AG20443 (cell line): ENCODE measurements around the gene OSMR.

Experiments
- DNase-seq: peaks from one replicate; pipeline ENCODE4 v3.0.0; 2012; ENCODE audit warnings: low spot score, mixed read lengths

OSMR gene

DNA sequence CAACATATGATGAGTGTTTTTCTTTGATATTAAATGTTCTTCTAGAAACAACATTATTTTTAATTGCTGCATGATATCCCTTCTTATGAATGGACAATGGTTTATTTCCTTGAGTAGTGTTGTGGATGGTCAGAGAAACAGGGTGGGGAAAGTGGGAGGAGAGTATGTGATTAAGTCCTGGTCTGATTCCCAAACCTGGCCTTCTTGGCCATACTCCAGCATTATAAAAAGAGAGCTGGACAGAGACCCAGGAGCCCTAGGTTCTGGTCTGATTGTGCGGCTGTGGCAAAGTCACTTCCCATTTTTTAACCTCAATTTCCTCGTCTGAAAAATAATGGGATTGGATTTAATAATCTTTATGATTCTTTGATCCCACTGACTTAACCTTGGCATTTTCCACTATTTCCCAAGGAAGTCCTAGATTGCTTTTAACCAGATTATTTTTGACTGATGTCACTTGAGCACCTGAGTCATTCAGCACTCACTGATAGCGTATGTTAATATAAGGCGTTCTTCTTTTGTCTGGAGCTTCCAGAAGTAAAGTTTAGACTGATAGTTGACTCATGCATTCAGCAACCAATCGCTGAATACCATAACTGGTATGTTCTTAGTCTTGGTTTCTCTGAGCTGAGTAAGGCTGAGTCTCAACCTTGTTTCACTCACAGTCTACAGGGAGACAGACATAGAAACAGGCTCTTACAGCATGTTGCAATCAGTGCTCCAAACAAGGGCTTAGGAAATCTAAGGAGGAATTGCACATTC, 26.2 kb downstream of the OSMR start:
- peak; percentile 84 for DNase-seq

DNA sequence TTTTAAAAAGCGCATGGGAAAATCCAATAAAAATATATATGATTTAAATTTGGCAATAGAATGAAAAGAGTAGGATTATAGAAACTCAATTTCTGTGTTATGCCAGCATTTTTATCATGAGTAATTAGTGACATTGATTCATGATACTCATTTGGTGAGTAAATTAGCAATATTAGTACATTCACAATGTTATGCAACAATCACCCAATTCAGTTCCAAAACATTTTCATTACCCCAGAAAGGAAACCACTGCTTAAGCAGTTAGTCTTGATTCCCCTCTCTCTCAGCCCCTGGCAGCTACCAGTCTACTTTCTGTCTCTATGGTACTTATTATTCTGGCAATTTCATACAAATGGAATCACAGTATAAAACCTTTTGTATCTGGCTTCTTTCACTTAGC, 27.0 kb downstream of the OSMR start:
- no peak for DNase-seq

DNA sequence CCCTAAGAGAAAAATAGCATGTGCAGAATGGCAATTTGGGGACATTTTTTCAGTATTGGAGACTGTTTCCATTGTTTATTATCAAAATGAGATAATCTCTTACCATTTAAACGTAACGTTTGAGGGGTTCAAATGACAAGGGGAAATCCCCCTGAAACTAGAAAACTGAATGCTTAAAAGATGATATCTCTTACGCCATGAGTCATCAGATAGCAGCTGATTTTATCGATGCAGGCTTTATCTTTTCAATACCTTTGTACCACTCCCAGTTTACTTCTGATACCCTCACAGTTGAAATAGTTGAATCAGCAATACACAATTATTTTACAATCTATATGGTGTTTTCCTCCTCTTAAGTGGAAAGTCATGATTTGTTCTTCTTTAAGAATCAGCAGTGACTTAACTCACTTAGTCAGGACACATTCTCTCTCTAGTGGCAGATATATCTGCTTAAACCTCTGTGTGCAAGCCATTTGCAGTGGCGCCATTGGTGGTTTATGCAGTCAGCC, 29.2 kb downstream of the OSMR start:
- DNase-seq: no peak

DNA sequence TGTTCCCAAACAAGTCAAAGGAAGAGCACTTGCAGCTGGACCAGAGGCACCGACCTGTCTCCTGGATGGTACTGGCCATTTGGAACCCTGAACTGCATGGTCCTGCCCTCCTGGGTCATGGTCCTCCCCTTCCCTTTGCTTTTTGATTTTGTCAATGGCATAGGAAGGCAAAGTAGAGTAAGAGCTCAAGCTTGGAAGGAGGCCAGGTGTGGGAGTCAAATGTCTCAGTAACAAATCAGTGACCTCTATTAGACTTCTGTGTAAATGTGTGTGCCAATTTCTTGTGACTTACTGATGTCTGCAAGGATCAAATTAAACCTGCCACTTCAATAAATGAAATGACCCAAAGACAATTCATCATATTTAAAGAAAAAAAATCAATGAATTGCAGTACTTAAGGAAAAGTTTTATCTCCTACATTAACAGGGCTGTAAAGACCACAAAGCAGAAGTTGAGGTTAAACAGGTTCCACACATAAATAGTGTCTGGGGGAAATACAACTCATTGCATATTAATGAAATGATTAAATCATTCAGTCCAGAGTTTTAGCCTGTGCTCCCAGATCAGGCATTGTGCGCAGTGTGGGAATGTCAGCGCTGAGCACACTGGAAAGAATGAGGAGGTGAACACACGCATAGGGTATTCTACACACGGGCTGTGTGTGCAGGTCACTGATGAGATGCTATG, 32.7 kb downstream of the OSMR start:
- DNase-seq: no peak

DNA sequence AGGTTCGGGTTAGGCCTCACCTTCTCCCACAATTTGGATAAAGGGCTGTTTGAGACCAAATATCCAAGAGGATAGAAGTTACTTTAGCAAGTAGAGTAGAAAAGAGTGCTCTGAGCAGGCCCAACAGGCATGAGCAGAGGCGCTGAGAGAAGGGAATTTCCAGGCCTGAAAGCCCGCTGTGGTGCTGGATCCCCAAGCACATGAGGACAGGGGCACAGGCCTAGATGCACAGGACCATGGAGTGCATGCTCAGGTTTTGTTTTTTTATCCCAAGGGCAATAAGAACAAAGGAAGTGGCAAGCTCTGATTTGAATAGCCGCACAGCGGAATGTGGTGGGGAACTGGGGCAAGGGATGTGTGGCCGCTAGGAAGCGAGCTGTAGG, 33.3 kb downstream of the OSMR start:
- no peak for DNase-seq

DNA sequence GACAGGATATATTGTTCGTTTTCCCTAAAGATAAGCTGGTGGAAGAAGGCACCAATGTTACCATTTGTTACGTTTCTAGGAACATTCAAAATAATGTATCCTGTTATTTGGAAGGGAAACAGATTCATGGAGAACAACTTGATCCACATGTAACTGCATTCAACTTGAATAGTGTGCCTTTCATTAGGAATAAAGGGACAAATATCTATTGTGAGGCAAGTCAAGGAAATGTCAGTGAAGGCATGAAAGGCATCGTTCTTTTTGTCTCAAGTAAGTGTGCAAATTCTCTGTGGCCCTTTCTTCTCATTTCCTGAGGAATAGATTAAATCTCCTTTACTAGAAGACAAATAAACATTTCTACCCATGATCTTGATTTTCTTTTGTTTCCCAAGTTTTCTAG, 38.0 kb downstream of the OSMR start:
- no peak for DNase-seq

DNA sequence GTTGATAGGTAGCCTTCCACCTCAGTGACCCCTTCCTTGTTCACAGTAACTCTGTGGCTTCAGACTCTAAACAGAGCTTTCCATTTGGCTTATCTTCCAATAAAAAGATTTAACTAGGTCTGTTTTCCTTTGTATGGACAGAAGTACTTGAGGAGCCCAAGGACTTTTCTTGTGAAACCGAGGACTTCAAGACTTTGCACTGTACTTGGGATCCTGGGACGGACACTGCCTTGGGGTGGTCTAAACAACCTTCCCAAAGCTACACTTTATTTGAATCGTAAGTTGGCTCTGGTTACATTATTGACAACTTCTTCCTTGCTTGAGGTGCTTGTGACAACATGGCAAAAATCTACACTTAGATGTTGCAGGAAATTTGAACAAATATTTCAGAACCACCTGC, 39.4 kb downstream of the OSMR start:
- no peak for DNase-seq

DNA sequence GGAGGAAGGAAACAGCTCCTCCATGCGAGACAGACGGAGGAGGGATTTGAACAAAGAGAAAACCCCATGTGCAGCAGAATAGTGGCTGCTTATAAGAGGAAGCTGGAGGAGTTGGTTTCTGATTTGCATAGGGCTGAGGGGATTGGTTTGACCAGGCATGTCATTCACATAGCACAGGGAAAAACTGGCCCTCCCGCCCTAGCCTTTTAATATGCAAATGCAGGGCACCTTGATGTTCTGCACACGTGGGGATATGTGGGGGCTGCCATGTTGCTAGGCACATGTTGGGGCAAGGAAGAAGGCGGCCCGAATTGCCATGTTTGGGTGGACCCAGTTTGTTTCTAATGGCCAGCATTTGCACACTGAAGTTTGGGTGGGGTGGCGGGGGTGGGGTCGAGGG, 42.2 kb downstream of the OSMR start:
- no peak for DNase-seq

DNA sequence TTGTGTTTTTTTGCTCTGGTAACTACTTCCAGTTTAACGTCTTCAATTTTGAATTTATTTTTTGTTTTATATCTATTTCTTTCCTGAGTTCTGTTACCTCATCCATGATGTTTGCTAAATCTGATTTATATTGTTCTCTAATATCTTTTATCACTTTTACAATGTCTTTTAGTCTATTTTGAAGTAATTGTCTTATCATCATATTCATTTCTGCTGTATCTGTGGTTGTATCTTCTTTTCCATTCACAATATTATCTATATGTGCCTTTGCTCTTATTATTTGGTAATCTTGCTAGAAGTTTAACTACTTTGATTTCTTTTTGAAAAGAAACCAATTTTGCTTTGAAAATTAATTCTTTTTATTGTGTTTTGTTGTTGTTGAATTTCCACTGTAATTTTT, 43.6 kb downstream of the OSMR start:
- no peak for DNase-seq

DNA sequence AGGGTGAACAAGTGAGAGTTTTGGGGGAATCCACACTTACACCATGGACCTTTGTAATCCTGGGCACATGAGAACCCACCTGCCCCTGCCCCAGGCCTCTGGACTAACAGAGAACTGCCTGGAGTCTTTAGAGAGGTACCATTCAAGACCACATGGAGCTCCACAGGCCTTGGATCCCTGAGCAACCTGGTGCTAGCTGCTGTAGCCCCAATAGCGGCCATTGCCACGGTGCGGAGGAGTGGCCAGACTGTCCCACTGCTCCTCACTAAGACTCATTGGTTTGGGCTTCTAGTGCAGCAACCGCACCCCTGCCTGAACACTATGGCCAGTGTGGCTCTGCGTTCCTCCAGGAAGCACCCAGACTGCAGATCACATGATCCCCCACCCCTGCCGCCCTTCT, 45.8 kb downstream of the OSMR start:
- DNase-seq: no peak

DNA sequence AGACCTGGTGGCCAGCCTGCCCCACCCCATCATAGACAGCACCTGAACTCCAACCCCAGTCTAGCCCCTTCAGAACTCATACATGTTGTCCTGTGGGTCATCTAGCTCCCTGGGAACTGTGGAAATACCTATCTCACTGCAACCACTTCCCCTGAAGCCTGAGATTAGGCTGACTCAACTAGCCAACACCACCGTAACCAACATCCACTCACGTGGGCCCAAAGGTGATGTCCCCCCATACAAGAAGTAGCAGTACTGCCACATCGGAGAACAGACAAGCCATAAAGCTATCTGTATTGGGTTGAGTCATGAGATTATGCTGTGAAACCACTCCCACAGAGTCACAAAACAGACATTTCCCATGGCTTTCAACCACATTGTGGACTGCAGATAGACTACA, 46.6 kb downstream of the OSMR start:
- no peak for DNase-seq

DNA sequence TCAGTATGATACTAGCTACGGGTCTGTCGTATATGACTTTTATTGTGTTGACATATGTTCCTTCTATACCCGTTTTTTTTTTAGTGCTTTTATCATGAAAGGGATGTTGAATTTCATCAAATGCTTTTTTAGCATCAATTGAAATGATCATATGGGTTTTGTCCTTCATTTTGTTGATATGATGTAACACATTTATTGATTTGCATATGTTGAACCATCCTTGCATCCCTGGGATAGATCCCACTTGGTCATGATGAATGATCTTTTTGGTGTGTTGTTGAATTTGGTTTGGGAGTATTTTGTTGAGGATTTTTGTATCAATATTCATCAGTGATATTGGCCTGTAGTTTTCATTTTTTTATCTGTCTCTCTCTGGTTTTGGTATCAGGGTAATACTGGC, 50.9 kb downstream of the OSMR start:
- no peak for DNase-seq

DNA sequence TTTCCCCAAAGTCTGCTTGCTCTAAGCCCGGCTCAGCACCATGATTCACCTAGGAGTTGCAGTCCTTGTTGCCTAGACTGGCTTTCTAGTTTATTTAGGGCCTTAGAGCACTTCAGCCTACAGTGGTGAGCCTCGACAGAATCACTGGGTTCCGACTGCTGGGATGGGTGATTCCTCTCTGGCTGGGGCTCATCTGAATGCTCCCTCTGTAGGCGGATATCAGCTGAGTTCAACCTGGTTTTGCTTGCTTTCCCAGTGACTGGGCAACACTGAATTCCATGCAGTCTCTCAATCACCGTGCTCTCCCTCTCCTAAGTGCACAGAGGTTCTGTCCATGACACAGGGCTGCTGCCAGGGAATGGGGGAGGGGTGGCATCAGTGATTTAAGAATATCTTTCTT, 54.1 kb downstream of the OSMR start:
- no peak for DNase-seq

DNA sequence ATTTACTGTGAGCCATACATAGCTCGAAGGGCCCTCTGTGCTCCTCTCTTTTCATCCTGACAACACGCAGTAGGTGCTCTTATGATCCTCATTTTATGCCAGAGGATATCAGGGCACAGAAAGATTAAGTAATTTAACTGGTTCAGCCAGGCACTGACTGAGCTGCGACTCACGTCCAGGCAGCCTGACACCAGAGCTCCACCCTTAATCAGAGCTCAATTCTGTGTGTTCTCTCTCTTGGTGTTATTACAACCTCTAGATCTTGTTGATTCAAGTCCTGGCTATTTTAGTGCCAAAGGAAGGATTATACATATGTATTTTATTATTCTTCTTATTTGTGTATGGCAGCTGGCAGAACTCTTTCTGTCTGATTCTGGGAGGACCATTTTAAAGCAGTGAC, 59.7 kb downstream of the OSMR start:
- DNase-seq: peak; percentile 61

DNA sequence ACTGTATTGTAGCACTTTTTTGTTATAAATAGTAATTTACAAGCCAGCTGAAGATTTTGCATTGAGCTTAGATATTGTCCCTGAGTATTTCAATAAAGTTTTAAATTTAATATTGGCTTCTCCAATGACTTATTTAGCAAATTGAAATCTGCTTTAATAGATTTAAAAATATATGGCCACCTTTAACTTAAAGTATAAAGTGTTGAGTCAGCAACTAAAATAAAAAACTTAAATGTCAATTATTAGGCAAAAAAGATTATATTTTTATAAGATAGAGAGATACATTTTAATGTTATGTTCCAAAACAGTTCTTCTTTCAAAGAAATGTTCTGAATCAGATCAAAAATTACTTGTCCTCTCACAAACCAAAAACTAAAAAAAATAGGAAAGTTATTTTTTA, 60.7 kb downstream of the OSMR start:
- DNase-seq: no peak

DNA sequence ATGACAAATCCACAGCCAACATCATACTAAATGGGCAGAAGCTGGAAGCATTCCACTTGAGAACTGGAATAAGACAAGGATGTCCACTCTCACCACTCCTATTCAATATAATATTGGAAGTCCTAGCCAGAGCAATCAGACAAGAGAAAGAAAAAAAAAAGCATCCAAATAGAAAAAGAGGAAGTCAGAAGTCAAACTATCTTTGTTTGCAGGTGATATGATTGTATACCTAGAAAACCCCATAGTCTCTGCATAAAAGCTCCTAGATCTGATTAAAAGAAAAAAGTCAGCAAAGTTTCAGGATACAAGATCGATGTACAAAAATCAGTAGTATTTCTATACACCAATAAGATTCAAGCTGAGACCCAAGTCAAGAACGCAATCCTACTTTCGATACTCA, 66.1 kb downstream of the OSMR start:
- DNase-seq: no peak

DNA sequence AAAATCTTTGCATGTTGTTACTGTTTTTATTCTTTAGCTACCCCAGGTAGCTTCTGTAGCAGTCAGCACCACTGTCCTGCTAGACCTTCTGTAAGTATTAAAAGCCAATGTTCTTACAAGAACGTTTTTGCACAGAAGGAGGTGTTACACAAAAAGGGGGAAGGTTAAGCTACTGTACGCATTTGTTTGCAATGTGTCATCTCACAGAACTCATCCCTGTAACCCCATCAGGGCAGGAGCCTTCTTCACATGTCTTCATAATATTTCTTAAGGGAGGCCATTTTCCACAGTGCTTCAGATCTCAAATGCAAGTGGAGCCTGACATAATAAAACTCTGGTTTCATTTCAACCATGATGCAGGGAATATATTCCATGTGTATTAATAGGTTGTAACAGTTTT, 67.9 kb downstream of the OSMR start:
- DNase-seq: no peak

DNA sequence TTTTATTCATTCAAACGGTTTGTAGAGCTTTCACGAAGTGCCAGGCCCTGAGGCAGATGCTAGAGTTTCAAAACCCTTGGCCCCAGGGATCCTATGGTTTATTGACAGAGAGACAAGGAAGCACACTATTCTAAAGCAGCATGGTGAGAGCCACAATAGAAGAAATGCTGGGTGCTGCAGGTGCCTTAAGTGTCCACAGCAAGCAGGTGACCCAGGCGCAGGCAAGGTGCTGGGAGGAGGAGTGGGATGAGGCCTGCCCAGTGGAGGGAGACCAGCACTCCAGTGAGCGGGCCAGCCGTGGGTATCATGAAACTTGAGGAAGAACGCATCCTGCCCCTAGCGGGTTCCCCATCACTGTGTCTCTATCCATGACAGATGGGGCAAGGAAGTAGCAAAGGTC, 71.0 kb downstream of the OSMR start:
- DNase-seq: no peak

DNA sequence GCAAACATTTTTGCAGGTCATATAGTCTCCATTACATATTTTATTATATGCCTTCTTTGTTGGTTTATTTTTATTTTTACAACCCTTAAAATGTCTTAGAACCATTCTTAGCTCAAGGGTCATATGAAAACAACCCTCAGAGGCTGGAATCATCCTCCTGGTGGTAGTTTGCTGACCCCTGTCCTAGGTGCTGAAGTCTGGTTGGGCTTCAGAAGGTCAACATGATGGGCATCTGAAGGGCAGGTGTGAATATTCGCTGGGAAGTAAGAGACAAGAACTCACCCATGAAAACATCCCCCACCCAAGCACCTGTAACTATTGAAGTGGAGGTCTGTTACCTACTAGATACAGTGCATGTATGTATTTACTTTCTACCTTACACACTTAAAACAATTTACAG, 75.4 kb downstream of the OSMR start:
- no peak for DNase-seq

DNA sequence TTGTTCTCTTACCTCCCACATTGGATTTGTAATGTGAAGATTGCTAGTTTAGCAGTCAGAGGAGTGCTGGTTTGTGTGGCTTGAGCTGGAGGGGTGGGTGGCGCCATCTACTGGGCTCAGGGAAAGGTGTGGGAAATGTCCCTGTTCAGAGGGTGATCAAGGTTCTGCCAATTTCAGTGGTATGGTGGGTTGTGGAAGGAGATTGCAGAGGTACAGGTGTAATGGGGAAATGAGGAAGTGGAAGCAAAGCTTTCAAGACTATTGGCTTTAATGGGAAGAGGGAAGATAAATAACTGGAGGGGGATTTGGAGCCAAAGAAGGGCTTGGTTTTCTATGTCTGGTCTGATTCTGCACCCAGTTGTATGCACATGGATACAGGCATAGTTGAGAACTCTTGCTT, 76.4 kb downstream of the OSMR start:
- peak; percentile 79 for DNase-seq

DNA sequence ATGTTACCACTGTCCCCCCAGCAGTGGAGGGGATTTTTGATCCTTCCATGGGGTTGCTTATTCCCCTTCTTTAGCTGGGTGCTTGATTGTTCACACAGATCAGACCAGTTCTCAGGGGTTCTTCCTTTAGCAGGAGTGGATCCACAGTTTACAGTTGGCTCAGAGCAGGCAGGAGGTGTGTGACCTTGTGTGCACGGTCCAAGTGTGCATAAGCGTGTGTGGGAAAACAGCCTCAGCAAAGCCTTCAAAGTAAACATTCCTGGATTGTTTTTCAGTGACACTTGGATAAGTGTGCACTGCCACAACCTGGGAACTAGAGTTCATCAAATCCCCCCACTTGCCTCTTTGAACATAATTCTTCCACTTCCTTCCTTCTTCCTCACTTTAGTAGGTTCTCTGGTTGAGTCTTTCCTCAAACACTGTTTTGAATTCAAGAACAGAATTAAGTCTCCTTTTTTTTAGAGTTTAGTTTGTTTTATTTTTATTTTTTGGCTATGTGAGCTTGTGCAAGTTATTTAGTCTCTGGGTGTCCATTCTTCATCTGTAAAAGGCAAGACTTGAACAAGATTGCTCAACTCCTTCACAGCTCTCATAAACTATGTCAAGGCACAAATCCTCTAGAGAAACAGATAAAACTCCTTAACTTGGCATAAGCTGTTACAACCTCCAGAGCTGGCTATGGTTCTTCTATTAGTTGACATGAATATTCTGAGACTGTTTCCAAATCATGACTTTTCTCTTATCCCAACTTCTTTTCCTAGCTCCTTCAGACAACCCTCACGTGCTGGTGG, 78.0 kb downstream of the OSMR start:
- DNase-seq: no peak

DNA sequence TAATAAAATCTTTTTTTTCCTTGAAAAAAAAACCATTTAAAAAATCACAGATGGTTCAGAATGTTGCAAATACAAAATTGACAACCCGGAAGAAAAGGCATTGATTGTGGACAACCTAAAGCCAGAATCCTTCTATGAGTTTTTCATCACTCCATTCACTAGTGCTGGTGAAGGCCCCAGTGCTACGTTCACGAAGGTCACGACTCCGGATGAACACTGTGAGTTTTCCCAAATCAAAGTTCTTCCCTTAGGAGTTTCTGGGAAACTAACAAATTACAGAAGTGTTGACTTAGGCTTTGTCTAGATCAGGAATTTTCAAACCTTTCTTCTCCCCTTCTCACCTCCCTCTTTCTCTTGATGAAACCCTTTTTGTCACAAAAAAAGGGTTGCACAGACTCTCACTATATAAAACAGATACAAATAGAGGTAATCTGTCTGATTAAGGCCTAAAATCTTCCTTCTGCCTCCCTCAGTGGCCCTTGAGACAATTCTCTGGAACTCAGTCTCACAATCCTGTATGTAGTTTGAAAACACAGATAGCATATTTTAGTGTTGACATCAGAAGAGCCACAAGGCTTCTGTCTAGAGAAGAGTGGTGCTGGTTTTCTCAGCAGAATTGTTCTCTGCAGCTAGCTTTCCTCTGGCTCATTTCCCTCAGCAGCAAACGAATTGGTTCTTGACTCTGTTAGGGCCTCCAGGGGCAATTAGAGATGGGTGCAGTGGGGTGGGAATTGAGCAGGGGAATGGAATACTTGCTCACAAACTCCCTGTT, 79.5 kb downstream of the OSMR start:
- DNase-seq: peak; percentile 80
